GM23338 (cell line): ENCODE data around the gene TSPAN4. TPM values are rescaled to one million over a fixed set of nuclear protein-coding genes. Genes with fewer than 3 reads are reported as not detected.

Source experiments
- ATAC-seq: fragments of 200-7000 bp; cut with Tn5 transposase; 3 replicates; pipeline ENCODE4 v1.9.1; 2020
- DNase-seq: peaks from one replicate; pipeline ENCODE4 v3.0.0-alpha.2; 2015; ENCODE audit warnings: low spot score
- H2AFZ ChIP-seq: fragments of 200-600 bp; sonication (generic); 2 replicates; pipeline ENCODE4 v1.8.0; 2016; ENCODE audit warnings: antibody characterized with exemption, mild to moderate bottlenecking, moderate library complexity
- H3F3A ChIP-seq: fragments of 200-600 bp; sonication (generic); replicated peaks from 2 replicates; pipeline ENCODE4 v1.8.0; 2017; ENCODE audit warnings: antibody characterized with exemption, mixed run types, low read depth
- H3K27ac ChIP-seq: fragments of 200-600 bp; sonication (generic); 2 replicates; pipeline ENCODE4 v1.6.1; 2016; ENCODE audit warnings: low read depth
- H3K27me3 ChIP-seq: fragments of 200-600 bp; sonication (generic); 2 replicates; pipeline ENCODE4 v1.8.0; 2016; ENCODE audit warnings: mild to moderate bottlenecking, mixed run types, moderate library complexity; ENCODE audit not compliant: insufficient read depth
- H3K36me3 ChIP-seq: fragments of 200-600 bp; sonication (generic); 2 replicates; pipeline ENCODE4 v1.8.0; 2016; ENCODE audit warnings: mild to moderate bottlenecking; ENCODE audit not compliant: insufficient read depth
- H3K4me1 ChIP-seq: fragments of 200-600 bp; sonication (generic); 2 replicates; pipeline ENCODE4 v1.8.0; 2016; ENCODE audit warnings: mild to moderate bottlenecking, moderate library complexity; ENCODE audit not compliant: insufficient read depth
- H3K4me2 ChIP-seq: fragments of 200-600 bp; sonication (generic); 2 replicates; pipeline ENCODE4 v1.7.1; 2017; ENCODE audit warnings: mixed run types
- H3K4me3 ChIP-seq: fragments of 200-600 bp; sonication (generic); 2 replicates; pipeline ENCODE4 v1.6.1; 2016; ENCODE audit warnings: mixed run types
- H3K79me2 ChIP-seq: fragments of 200-600 bp; sonication (generic); replicated peaks from 2 replicates; pipeline ENCODE4 v1.8.0; 2017; ENCODE audit warnings: mild to moderate bottlenecking; ENCODE audit not compliant: insufficient read depth
- H3K9me2 ChIP-seq: fragments of 200-600 bp; sonication (generic); 2 replicates; pipeline ENCODE4 v1.8.0; 2017; ENCODE audit not compliant: insufficient read depth
- H4K20me1 ChIP-seq: fragments of 200-600 bp; sonication (generic); replicated peaks from 2 replicates; pipeline ENCODE4 v1.8.0; 2017; ENCODE audit warnings: mild to moderate bottlenecking; ENCODE audit not compliant: insufficient read depth
- H3K27ac Mint-ChIP-seq: 2 replicates; pipeline ENCODE4 v1.8.0; 2020; ENCODE audit warnings: inconsistent platforms, mild to moderate bottlenecking, moderate library complexity, mixed read lengths
- H3K27me3 Mint-ChIP-seq: 3 replicates; pipeline ENCODE4 v1.8.0; 2022; ENCODE audit warnings: low read depth, mild to moderate bottlenecking, moderate library complexity, mixed read lengths, inconsistent platforms; ENCODE audit not compliant: insufficient read depth, poor library complexity
- H3K36me3 Mint-ChIP-seq: 3 replicates; pipeline ENCODE4 v1.8.0; 2021; ENCODE audit warnings: low read depth, mild to moderate bottlenecking, inconsistent platforms, moderate library complexity, mixed read lengths
- H3K4me1 Mint-ChIP-seq: 3 replicates; pipeline ENCODE4 v1.8.0; 2020; ENCODE audit warnings: mild to moderate bottlenecking, inconsistent platforms, mixed read lengths
- H3K4me3 Mint-ChIP-seq: 3 replicates; pipeline ENCODE4 v1.8.0; 2021; ENCODE audit warnings: moderate library complexity, mild to moderate bottlenecking, inconsistent platforms, mixed read lengths
- H3K9me3 Mint-ChIP-seq: 3 replicates; pipeline ENCODE4 v1.8.0; 2020; ENCODE audit warnings: moderate library complexity, mild to moderate bottlenecking, inconsistent platforms, mixed read lengths
- CREB1 ChIP-seq: fragments of 250-450 bp; sonication (Bioruptor Pico); IDR thresholded peaks from 2 replicates; pipeline ENCODE4 v1.5.0; 2020; ENCODE audit warnings: low read depth, mild to moderate bottlenecking, moderate library complexity
- EZH2 ChIP-seq: fragments of 200-600 bp; sonication (generic); IDR thresholded peaks from one replicate; pipeline ENCODE4 v1.8.0; 2017; ENCODE audit warnings: antibody characterized with exemption, mild to moderate bottlenecking, low read depth; ENCODE audit not compliant: unreplicated experiment
- JUNB ChIP-seq: IDR thresholded peaks from one replicate; pipeline ENCODE4 v1.6.1; 2016; ENCODE audit warnings: antibody characterized with exemption; ENCODE audit not compliant: unreplicated experiment
- POLR2AphosphoS5 ChIP-seq: IDR thresholded peaks from 2 replicates; pipeline ENCODE4 v1.6.1; 2016; ENCODE audit warnings: antibody characterized with exemption, low read depth
- STAT1 ChIP-seq: IDR thresholded peaks from one replicate; pipeline ENCODE4 v1.6.1; 2016; ENCODE audit warnings: antibody characterized with exemption; ENCODE audit not compliant: unreplicated experiment
- ZNF114 ChIP-seq: fragments of 250-450 bp; sonication (Bioruptor Pico); IDR thresholded peaks from 2 replicates; pipeline ENCODE4 v1.5.0; 2020; ENCODE audit warnings: mild to moderate bottlenecking, moderate library complexity
- ZNF331 ChIP-seq: fragments of 250-450 bp; sonication (Bioruptor Pico); IDR thresholded peaks from 2 replicates; pipeline ENCODE4 v1.5.0; 2020; ENCODE audit warnings: low read depth, mild to moderate bottlenecking, moderate library complexity
- ZNF462 ChIP-seq: fragments of 250-450 bp; sonication (Bioruptor Pico); IDR thresholded peaks from 2 replicates; pipeline ENCODE4 v1.5.0; 2020; ENCODE audit warnings: mild to moderate bottlenecking, moderate library complexity
- polyA plus RNA-seq: library from polyadenylated mRNA; unstranded; fragments of >200 nt; fragmentation: Nextera tagmentation; extraction: Ambion mirVana; gene quantifications from 2 replicates; pipeline ENCODE4 v1.2.1, GENCODE V29; 2016
- total RNA-seq: library from RNA; depleted of rRNA; stranded (reverse); fragments of >200 nt; shearing (Covaris generic); gene quantifications from 2 replicates; pipeline ENCODE4 v1.2.3, GENCODE V29; 2014

TSPAN4 gene
- total and polyA plus RNA-seq, 2 experiments from 2014 or later, result 76.8 to 150 TPM

GRCh38 chr11:911031-911889 lies 68.6 kb downstream of the TSPAN4 start (continued):
- TF ChIP-seq ZNF462, result no peak
- no peak for TF ChIP-seq JUNB
- TF ChIP-seq ZNF331, result peak; percentile 77
- TF ChIP-seq STAT1, result no peak

GRCh38 chr11:911890-912219 lies 69.2 kb downstream of the TSPAN4 start:
- no peaks in the 10 kb centered on the region for H3K9me3 Mint-ChIP-seq
- peak overlapping the region; percentile 89 for H3K27ac Mint-ChIP-seq
- no peaks in the 10 kb centered on the region for H3K36me3 ChIP-seq
- peaks cover 8% of the 10 kb centered on the region for H3K27me3 Mint-ChIP-seq
- peak overlapping the region; percentile 85 for H3K4me3 Mint-ChIP-seq
- no peaks in the 10 kb centered on the region for H3K27me3 ChIP-seq
- H2AFZ ChIP-seq, result peak overlapping the region; percentile 96
- H3K9me2 ChIP-seq, result no peaks in the 10 kb centered on the region
- H3F3A ChIP-seq, result peaks cover 22% of the 10 kb centered on the region; the same call in 1 of the 2 replicates
- DNase-seq (no peak), ATAC-seq (no peak)
- H3K79me2 ChIP-seq, result peaks cover 35% of the 10 kb centered on the region
- peaks cover 5% of the 10 kb centered on the region; the same call in 1 of the 2 replicates for H4K20me1 ChIP-seq
- H3K27ac ChIP-seq, result peak overlapping the region; percentile 80; the same call in 1 of the 2 replicates
- H3K4me1 Mint-ChIP-seq, result peaks cover 18% of the 10 kb centered on the region
- peak overlapping the region; percentile 98 for H3K4me3 ChIP-seq
- peaks cover 14% of the 10 kb centered on the region; the same call in 1 of the 2 replicates for H3K4me1 ChIP-seq
- peaks cover 10% of the 10 kb centered on the region; the same call in 2 of the 3 replicates for H3K36me3 Mint-ChIP-seq
- peak overlapping the region; percentile 86 for H3K4me2 ChIP-seq
- TF ChIP-seq CREB1 (CRISPR knock-in tag) (no peak), ZNF462 (no peak), EZH2 (no peak), POLR2AphosphoS5 (no peak), ZNF331 (no peak), JUNB (no peak), ZNF114 (no peak), STAT1 (no peak)
